Mesenchymal stem cell (in vitro differentiated cells and primary cell): ENCODE data around the gene C1QTNF4.

ENCODE experiments used
- DNase-seq: peaks from one replicate; pipeline ENCODE4 v3.0.0-alpha.2; 2013
- H2AFZ ChIP-seq: one replicate; pipeline ENCODE4 v1.6.1; 2013; ENCODE audit warnings: low read depth, mild to moderate bottlenecking, control low read depth, inconsistent platforms, low read length, moderate library complexity
- H2AK5ac ChIP-seq: 2 replicates; pipeline ENCODE4 v1.6.1; 2013; ENCODE audit warnings: low read length, moderate library complexity, mild to moderate bottlenecking, inconsistent platforms; ENCODE audit not compliant: severe bottlenecking
- H2BK120ac ChIP-seq: one replicate; pipeline ENCODE4 v1.6.1; 2013; ENCODE audit warnings: low read depth, mild to moderate bottlenecking, inconsistent platforms, low read length, moderate library complexity
- H2BK12ac ChIP-seq, 2 experiments: one replicate each; pipeline ENCODE4 v1.6.1; 2013; ENCODE audit warnings: inconsistent platforms in 2 of 2, low read length in 2 of 2, mild to moderate bottlenecking in 2 of 2, moderate library complexity in 2 of 2, control low read depth in 1 of 2
- H2BK15ac ChIP-seq: one replicate; pipeline ENCODE4 v1.6.1; 2013; ENCODE audit warnings: mild to moderate bottlenecking, low read depth, inconsistent platforms; ENCODE audit not compliant: poor library complexity, severe bottlenecking
- H2BK5ac ChIP-seq: 2 replicates; pipeline ENCODE4 v1.6.1; 2013; ENCODE audit warnings: low read depth, mild to moderate bottlenecking, low read length, control low read depth, inconsistent platforms; ENCODE audit not compliant: poor library complexity, severe bottlenecking
- H3K14ac ChIP-seq, 2 experiments: one replicate each; pipeline ENCODE4 v1.6.1; 2013; ENCODE audit warnings: inconsistent platforms in 2 of 2, low read length in 2 of 2, control low read depth in 1 of 2, mild to moderate bottlenecking in 1 of 2, moderate library complexity in 1 of 2
- H3K18ac ChIP-seq, 2 experiments: one replicate each; pipeline ENCODE4 v1.6.1; 2013; ENCODE audit warnings: inconsistent platforms in 2 of 2, low read length in 2 of 2, control low read depth in 1 of 2, low read depth in 1 of 2, mild to moderate bottlenecking in 1 of 2
- H3K23ac ChIP-seq, 2 experiments: one replicate each; pipeline ENCODE4 v1.6.1; 2013; ENCODE audit warnings: inconsistent platforms in 2 of 2, low read length in 2 of 2, mild to moderate bottlenecking in 2 of 2, moderate library complexity in 2 of 2, control low read depth in 1 of 2
- H3K27ac ChIP-seq: 2 replicates; pipeline ENCODE4 v1.5.1; 2013; ENCODE audit warnings: mild to moderate bottlenecking, moderate library complexity, low read length, control low read depth, inconsistent platforms; ENCODE audit not compliant: poor library complexity, severe bottlenecking
- H3K27me3 ChIP-seq, 2 experiments: 2 replicates each; pipeline versions ENCODE4 v1.6.1 to v1.7.0; 2013; ENCODE audit warnings: low read length in 2 of 2, mild to moderate bottlenecking in 2 of 2, moderate library complexity in 2 of 2, control low read depth in 1 of 2, inconsistent platforms in 1 of 2; ENCODE audit not compliant: control insufficient read depth in 1 of 2, insufficient read depth in 1 of 2
- H3K36me3 ChIP-seq, 2 experiments: 2 replicates each; pipeline versions ENCODE4 v1.6.1 to v1.7.0; 2013; ENCODE audit warnings: low read length in 2 of 2, control low read depth in 1 of 2, inconsistent platforms in 1 of 2, low read depth in 1 of 2, mild to moderate bottlenecking in 1 of 2; ENCODE audit not compliant: insufficient read depth in 2 of 2, control insufficient read depth in 1 of 2
- H3K4ac ChIP-seq, 2 experiments: one replicate each; pipeline ENCODE4 v1.6.1; 2013; ENCODE audit warnings: inconsistent platforms in 2 of 2, low read length in 2 of 2, mild to moderate bottlenecking in 2 of 2, moderate library complexity in 2 of 2, control low read depth in 1 of 2, low read depth in 1 of 2
- H3K4me1 ChIP-seq: 2 replicates; pipeline ENCODE4 v1.6.1; 2013; ENCODE audit warnings: low read depth, low read length, control low read depth; ENCODE audit not compliant: control insufficient read depth, insufficient read depth
- H3K4me2 ChIP-seq: 2 replicates; pipeline ENCODE4 v1.6.1; 2013; ENCODE audit warnings: low read length, mild to moderate bottlenecking, inconsistent platforms; ENCODE audit not compliant: poor library complexity, severe bottlenecking
- H3K4me3 ChIP-seq, 2 experiments: 2 replicates each; pipeline versions ENCODE4 v1.5.1 to v1.7.0; 2013; ENCODE audit warnings: low read length in 2 of 2, mild to moderate bottlenecking in 2 of 2, control low read depth in 1 of 2, low read depth in 1 of 2; ENCODE audit not compliant: insufficient read depth in 1 of 2
- H3K79me1 ChIP-seq: replicated peaks from 2 replicates; pipeline ENCODE4 v1.6.1; 2013; ENCODE audit warnings: mild to moderate bottlenecking, control low read depth, low read length, inconsistent platforms; ENCODE audit not compliant: poor library complexity, severe bottlenecking
- H3K9ac ChIP-seq: 2 replicates; pipeline ENCODE4 v1.7.0; 2013; ENCODE audit warnings: mild to moderate bottlenecking, low read length, moderate library complexity
- H3K9me3 ChIP-seq: 2 replicates; pipeline ENCODE4 v1.7.0; 2013; ENCODE audit warnings: mild to moderate bottlenecking, low read length; ENCODE audit not compliant: control insufficient read depth
- H4K8ac ChIP-seq: one replicate; pipeline ENCODE4 v1.6.1; 2013; ENCODE audit warnings: inconsistent platforms, mild to moderate bottlenecking, low read length, moderate library complexity
- H4K91ac ChIP-seq: one replicate; pipeline ENCODE4 v1.6.1; 2013; ENCODE audit warnings: mild to moderate bottlenecking, low read length, inconsistent platforms
- WGBS: methylation state at CpG from one replicate; pipeline ENCODE4 v1.1.7; 2013; ENCODE audit warnings: mixed read lengths; 5-methylcytosine and 5-hydroxymethylcytosine counted together

The C1QTNF4 gene

DNA sequence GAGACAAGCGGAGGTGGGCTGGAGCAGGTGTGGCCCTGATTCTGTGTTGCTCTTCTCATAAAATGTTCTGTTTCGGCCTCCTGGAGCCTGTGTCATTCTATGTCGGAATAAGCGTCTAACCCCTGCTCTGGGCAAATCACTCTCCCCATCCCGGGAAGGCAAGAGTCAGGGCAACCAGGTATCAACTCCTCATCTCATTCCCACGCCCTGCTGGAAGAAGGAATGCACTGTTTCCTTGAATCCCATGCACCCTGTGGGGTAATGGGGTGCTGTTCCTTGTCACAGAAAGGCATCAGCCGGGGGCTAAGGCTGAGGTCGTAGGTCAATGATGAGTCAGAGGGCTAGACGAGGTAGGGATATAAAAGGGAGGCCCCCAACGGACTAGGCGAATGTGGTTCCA lies 5.1 kb downstream of the C1QTNF4 start:
- H4K91ac ChIP-seq, result no peak overlapping the region
- H3K9me3 ChIP-seq, result no peaks in the 10 kb centered on the region
- H3K79me1 ChIP-seq, result no peaks in the 10 kb centered on the region
- H2BK5ac ChIP-seq, result no peak overlapping the region
- H3K4ac ChIP-seq, result no peak overlapping the region
- DNase-seq, result no peak
- H2AK5ac ChIP-seq, result no peak overlapping the region
- no peak overlapping the region for H3K27ac ChIP-seq
- H3K4me1 ChIP-seq, result peaks cover 16% of the 10 kb centered on the region
- H2BK120ac ChIP-seq, result no peak overlapping the region
- 96% methylated on average over 7 of the region's 11 CpGs for WGBS
- H3K18ac ChIP-seq, result no peak overlapping the region
- peaks cover 21 to 26% of the 10 kb centered on the region in 2 experiments for H3K27me3 ChIP-seq
- H2AFZ ChIP-seq, result no peak overlapping the region
- H3K23ac ChIP-seq, result no peak overlapping the region
- no peak overlapping the region for H3K14ac ChIP-seq
- H3K4me2 ChIP-seq, result no peak overlapping the region
- no peak overlapping the region for H2BK12ac ChIP-seq
- peaks cover 10 to 26% of the 10 kb centered on the region in 2 experiments for H3K36me3 ChIP-seq
- H4K8ac ChIP-seq, result no peak overlapping the region
- H2BK15ac ChIP-seq, result peak overlapping the region; percentile 33
- no peak overlapping the region for H3K9ac ChIP-seq
- no peak overlapping the region for H3K4me3 ChIP-seq

DNA sequence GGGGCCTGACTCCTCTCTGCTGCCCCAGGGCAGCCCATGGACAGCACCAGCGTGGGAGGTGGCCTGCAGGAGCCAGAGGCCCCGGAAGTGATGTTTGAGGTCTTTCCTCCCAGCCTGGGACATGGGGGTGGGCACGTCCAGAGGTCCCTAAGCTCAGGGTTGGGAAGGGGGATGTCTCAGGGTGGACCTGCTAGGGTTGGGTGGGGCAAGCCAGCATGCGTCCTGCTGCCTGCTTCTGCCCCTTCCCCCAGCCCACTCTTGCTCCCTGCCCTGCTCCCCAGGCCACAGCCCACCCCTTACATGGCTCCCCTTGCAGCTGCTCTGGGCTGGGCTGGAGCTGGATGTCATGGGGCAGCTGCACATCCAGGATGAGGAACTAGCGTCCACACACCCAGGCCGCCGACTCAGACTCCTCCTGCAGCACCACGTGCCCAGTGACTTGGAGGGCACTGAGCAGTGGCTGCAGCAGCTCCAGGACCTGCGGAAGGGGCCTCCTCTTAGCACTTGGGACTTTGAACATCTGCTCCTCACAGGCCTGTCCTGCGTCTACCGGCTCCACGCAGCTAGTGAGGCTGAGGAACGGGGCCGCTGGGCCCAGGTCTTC lies 6.4 kb downstream of the C1QTNF4 start:
- Histone ChIP-seq H2BK12ac (no peak overlapping the region), H4K8ac (no peak overlapping the region), H3K27me3 (peaks cover 8 to 13% of the 10 kb centered on the region in 2 experiments), H2BK5ac (no peak overlapping the region), H3K18ac (no peak overlapping the region), H3K9ac (no peak overlapping the region), H3K79me1 (no peaks in the 10 kb centered on the region), H2BK120ac (no peak overlapping the region), H3K36me3 (peaks cover 23 to 39% of the 10 kb centered on the region in 2 experiments), H3K4me3 (peak overlapping the region in 1 of 2 experiments; percentile 47), H3K4ac (no peak overlapping the region), H3K23ac (no peak overlapping the region), H3K27ac (no peak overlapping the region), H4K91ac (no peak overlapping the region), H3K14ac (no peak overlapping the region), H2AK5ac (no peak overlapping the region), H3K4me1 (peaks cover 8% of the 10 kb centered on the region), H2BK15ac (no peak overlapping the region), H3K4me2 (no peak overlapping the region), H2AFZ (no peak overlapping the region), H3K9me3 (no peaks in the 10 kb centered on the region)
- 88% methylated on average over 14 of the region's 14 CpGs for WGBS
- DNase-seq, result no peak

DNA sequence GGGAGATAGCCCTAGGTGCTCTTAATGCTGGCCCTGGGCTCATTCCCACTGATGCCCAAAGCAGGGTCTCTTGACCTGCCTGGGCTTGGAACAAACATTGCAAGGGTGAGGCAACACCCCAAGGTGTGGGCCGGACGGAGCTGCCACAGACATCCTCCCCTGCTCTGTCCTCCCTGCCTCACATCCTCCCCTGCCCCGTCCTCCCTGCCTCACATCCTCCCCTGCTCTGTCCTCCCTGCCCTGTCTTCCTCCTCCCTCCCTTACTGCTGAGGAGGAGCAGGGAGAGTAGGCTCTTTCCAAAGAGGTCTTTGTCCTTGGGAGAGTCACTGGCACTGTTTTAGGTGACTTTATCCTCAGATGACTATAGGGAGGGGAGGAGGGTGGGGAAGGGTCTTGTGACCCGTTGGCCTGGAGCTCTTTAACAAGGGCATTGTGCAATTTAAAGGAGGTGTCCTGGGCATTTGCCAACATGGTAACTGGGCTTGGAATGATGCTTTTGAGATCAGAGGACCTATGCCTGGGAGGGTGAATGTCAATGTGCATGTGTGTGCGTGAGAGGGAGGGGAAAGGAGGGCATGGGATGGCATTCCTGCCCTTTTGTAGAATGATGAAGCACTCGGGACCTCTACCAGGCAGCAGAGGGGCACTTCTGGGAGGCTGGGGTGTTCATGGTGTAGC lies 7.0 kb downstream of the C1QTNF4 start:
- no peak for DNase-seq
- Histone ChIP-seq H4K91ac (no peak overlapping the region), H2BK12ac (peak overlapping the region in 1 of 2 experiments; percentile 12), H3K36me3 (peaks cover 30 to 46% of the 10 kb centered on the region in 2 experiments), H3K14ac (no peak overlapping the region), H3K4me3 (peak overlapping the region in 1 of 2 experiments; percentile 47), H3K9ac (peak overlapping the region; percentile 49), H3K27me3 (peaks cover 2 to 7% of the 10 kb centered on the region in 2 experiments), H3K4me1 (peaks cover 7% of the 10 kb centered on the region), H2BK5ac (no peak overlapping the region), H3K23ac (no peak overlapping the region), H2BK120ac (no peak overlapping the region), H2AFZ (no peak overlapping the region), H3K4ac (no peak overlapping the region), H2BK15ac (no peak overlapping the region), H3K27ac (no peak overlapping the region), H3K18ac (no peak overlapping the region), H4K8ac (no peak overlapping the region), H2AK5ac (no peak overlapping the region), H3K79me1 (peaks cover 2% of the 10 kb centered on the region), H3K9me3 (no peaks in the 10 kb centered on the region), H3K4me2 (no peak overlapping the region)
- WGBS, result 91% methylated on average over 5 of the region's 6 CpGs

DNA sequence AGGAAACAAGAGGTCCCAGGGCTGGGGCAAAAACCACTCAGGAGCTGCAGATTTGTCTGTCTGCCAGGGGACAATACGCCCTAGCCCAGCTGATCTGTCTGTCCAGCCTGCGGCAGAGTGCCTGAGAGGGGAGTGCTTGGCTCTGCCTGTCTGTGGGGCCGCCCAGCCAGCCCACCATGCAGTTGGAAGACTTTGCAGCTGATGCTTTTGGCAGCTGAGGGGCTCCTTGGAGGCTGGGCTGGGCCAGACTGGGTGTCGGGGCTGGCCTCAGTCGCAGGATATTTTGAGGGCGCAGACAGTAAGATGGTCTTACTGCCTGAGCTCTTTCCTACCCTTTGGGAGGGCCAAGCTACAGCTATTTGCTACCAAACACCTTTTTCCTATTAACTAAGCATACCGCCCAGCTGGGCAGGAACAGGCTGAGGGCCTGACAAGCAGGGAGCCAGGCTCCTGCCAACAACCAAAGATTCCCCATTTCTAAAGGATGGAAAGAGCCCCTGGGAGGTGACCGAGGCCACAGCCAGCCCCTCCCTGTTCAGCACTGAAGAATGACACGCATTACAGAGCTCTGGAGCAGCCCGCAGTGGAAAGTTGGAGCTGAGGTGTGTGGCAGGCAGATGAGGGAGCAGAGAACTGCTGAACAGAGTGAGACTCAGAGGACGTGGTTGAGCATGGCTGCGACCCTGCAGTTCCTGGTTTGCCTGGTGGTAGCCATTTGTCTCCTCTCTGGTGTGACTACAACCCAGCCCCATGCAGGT lies 7.9 kb downstream of the C1QTNF4 start, which contains the start of gene FAM180B:
FAM180B (plus strand) TSS at position 581 of the 758 bp plus-strand sequence; CDS start at position 672, 91 bp downstream.
- peak within 1 kb of the TSS in 1 of 2 experiments; percentile 12 for H2BK12ac ChIP-seq
- no peak within 1 kb of the TSS for H2BK15ac ChIP-seq
- peak within 1 kb of the TSS; percentile 49 for H3K9ac ChIP-seq
- H3K27ac ChIP-seq, result no peak within 1 kb of the TSS
- peak within 1 kb of the TSS in 1 of 2 experiments; percentile 47 for H3K4me3 ChIP-seq
- WGBS, result 90% methylated on average over 12 of the region's 12 CpGs
- no peak within 1 kb of the TSS for H2AFZ ChIP-seq
- no peak within 1 kb of the TSS for H3K14ac ChIP-seq
- no peak within 1 kb of the TSS for H2AK5ac ChIP-seq
- no peak for DNase-seq
- H3K36me3 ChIP-seq, result peaks cover 39 to 51% of the 10 kb centered on the region in 2 experiments
- H4K8ac ChIP-seq, result no peak within 1 kb of the TSS
- H3K27me3 ChIP-seq, result no peaks in the 10 kb centered on the region
- H3K9me3 ChIP-seq, result no peaks in the 10 kb centered on the region
- H2BK5ac ChIP-seq, result no peak within 1 kb of the TSS
- H3K23ac ChIP-seq, result no peak within 1 kb of the TSS
- H3K4ac ChIP-seq, result no peak within 1 kb of the TSS
- no peak within 1 kb of the TSS for H2BK120ac ChIP-seq
- no peak within 1 kb of the TSS for H3K18ac ChIP-seq
- H3K79me1 ChIP-seq, result peaks cover 6% of the 10 kb centered on the region
- H4K91ac ChIP-seq, result no peak within 1 kb of the TSS
- no peak within 1 kb of the TSS for H3K4me2 ChIP-seq
- H3K4me1 ChIP-seq, result no peaks in the 10 kb centered on the region
